SK-N-SH treated with all-trans-retinoic acid at 6 μM for 48 hours (cell line): Measurements from ENCODE around the gene RPLP2.

ENCODE experiments used
- ATAC-seq: fragments of 200-7000 bp; cut with Tn5 transposase; 3 replicates; pipeline ENCODE4 v1.9.1; 2020; ENCODE audit warnings: mild to moderate bottlenecking, moderate library complexity
- ARNTL ChIP-seq: fragments of 450-650 bp; formaldehyde crosslinking; IDR thresholded peaks from 2 replicates; pipeline ENCODE4 v1.5.0; 2020; ENCODE audit warnings: low read depth, mild to moderate bottlenecking, moderate library complexity, borderline replicate concordance
- BACH2 ChIP-seq: fragments of 250-450 bp; sonication (Bioruptor Pico); IDR thresholded peaks from 2 replicates; pipeline ENCODE4 v1.9.0; 2021; ENCODE audit warnings: mild to moderate bottlenecking, borderline replicate concordance
- CSDC2 ChIP-seq: fragments of 250-450 bp; sonication (Bioruptor Pico); IDR thresholded peaks from 2 replicates; pipeline ENCODE4 v1.5.0; 2020; ENCODE audit warnings: mild to moderate bottlenecking, moderate library complexity
- ESRRG ChIP-seq: fragments of 250-450 bp; sonication (Bioruptor Pico); IDR thresholded peaks from 2 replicates; pipeline ENCODE4 v1.6.1; 2021; ENCODE audit warnings: mild to moderate bottlenecking
- GLIS3 ChIP-seq: fragments of 250-450 bp; sonication (Bioruptor Pico); IDR thresholded peaks from 2 replicates; pipeline ENCODE4 v1.5.0; 2020; ENCODE audit warnings: mild to moderate bottlenecking, moderate library complexity
- ISL1 ChIP-seq: fragments of 250-450 bp; sonication (Bioruptor Pico); IDR thresholded peaks from 2 replicates; pipeline ENCODE4 v2.1.2; 2022; ENCODE audit warnings: mild to moderate bottlenecking, moderate library complexity
- OSR1 ChIP-seq: fragments of 250-450 bp; sonication (Bioruptor Pico); IDR thresholded peaks from 2 replicates; pipeline ENCODE4 v1.8.0; 2022; ENCODE audit warnings: moderate library complexity, mild to moderate bottlenecking, inconsistent platforms
- PPARA ChIP-seq: fragments of 250-450 bp; sonication (Bioruptor Pico); IDR thresholded peaks from 2 replicates; pipeline ENCODE4 v1.5.0; 2020; ENCODE audit warnings: mild to moderate bottlenecking, borderline replicate concordance
- RARB ChIP-seq: fragments of 250-450 bp; sonication (Bioruptor Pico); IDR thresholded peaks from 2 replicates; pipeline ENCODE4 v1.8.0; 2021; ENCODE audit warnings: mild to moderate bottlenecking, moderate library complexity
- SNAI2 ChIP-seq: fragments of 250-450 bp; sonication (Bioruptor Pico); IDR thresholded peaks from 2 replicates; pipeline ENCODE4 v1.5.0; 2020; ENCODE audit warnings: mild to moderate bottlenecking, moderate library complexity
- TCF4 ChIP-seq: fragments of 250-450 bp; sonication (Bioruptor Pico); IDR thresholded peaks from 2 replicates; pipeline ENCODE4 v1.8.0; 2021; ENCODE audit warnings: mild to moderate bottlenecking, moderate library complexity, borderline replicate concordance
- TOX ChIP-seq: fragments of 250-450 bp; sonication (Bioruptor Pico); IDR thresholded peaks from 2 replicates; pipeline ENCODE4 v1.8.0; 2021; ENCODE audit warnings: mild to moderate bottlenecking, moderate library complexity, borderline replicate concordance
- ZC3H10 ChIP-seq: fragments of 250-450 bp; sonication (Bioruptor Pico); IDR thresholded peaks from 2 replicates; pipeline ENCODE4 v1.5.1; 2021; ENCODE audit warnings: mild to moderate bottlenecking, moderate library complexity
- ZFP3 ChIP-seq: fragments of 250-450 bp; sonication (Bioruptor Pico); IDR thresholded peaks from 2 replicates; pipeline ENCODE4 v1.5.0; 2020; ENCODE audit warnings: mild to moderate bottlenecking, moderate library complexity
- ZFP30 ChIP-seq: fragments of 450-650 bp; formaldehyde crosslinking; IDR thresholded peaks from 2 replicates; pipeline ENCODE4 v1.5.0; 2022; ENCODE audit warnings: mild to moderate bottlenecking, moderate library complexity
- ZNF565 ChIP-seq: fragments of 450-650 bp; formaldehyde crosslinking; conservative IDR thresholded peaks from 2 replicates; pipeline ENCODE4 v1.5.0; 2020; ENCODE audit warnings: low read depth, mild to moderate bottlenecking, moderate library complexity
- ZNF70 ChIP-seq: fragments of 450-650 bp; formaldehyde crosslinking; IDR thresholded peaks from 2 replicates; pipeline ENCODE4 v1.5.0; 2020; ENCODE audit warnings: mild to moderate bottlenecking, moderate library complexity
- ZNF8 ChIP-seq: fragments of 450-650 bp; formaldehyde crosslinking; IDR thresholded peaks from 2 replicates; pipeline ENCODE4 v1.5.0; 2020; ENCODE audit warnings: mild to moderate bottlenecking, moderate library complexity
- TF ChIP-seq, protein P1 (sequence below): fragments of 250-450 bp; sonication (Bioruptor Pico); IDR thresholded peaks from 2 replicates; pipeline ENCODE4 v1.5.1; 2020; ENCODE audit warnings: low read depth, mild to moderate bottlenecking, moderate library complexity
- TF ChIP-seq, protein P2 (sequence below): fragments of 250-450 bp; sonication (Bioruptor Pico); IDR thresholded peaks from 2 replicates; pipeline ENCODE4 v1.5.1; 2021; ENCODE audit warnings: mild to moderate bottlenecking, moderate library complexity
- TF ChIP-seq, protein P3 (sequence below): fragments of 250-450 bp; sonication (Bioruptor Pico); IDR thresholded peaks from 2 replicates; pipeline ENCODE4 v1.8.0; 2021; ENCODE audit warnings: low read depth, mild to moderate bottlenecking, moderate library complexity, borderline replicate concordance
- TF ChIP-seq, protein P4 (sequence below): fragments of 250-450 bp; sonication (Bioruptor Pico); IDR thresholded peaks from 2 replicates; pipeline ENCODE4 v1.8.0; 2020; ENCODE audit warnings: mild to moderate bottlenecking, moderate library complexity, borderline replicate concordance

The RPLP2 gene

DNA sequence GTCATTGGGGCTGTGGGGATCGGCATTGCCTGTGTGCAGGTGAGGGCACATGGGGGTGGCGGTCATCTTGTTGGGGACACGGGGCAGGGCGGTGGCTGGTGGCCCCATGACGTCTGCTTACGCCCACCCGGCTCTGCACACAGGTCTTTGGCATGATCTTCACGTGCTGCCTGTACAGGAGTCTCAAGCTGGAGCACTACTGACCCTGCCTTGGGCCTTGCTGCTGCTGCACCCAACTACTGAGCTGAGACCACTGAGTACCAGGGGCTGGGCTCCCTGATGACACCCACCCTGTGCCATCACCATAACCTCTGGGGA lies 28.2 kb downstream of the RPLP2 start:
- no peak for ATAC-seq
- TF ChIP-seq, protein P1, sequence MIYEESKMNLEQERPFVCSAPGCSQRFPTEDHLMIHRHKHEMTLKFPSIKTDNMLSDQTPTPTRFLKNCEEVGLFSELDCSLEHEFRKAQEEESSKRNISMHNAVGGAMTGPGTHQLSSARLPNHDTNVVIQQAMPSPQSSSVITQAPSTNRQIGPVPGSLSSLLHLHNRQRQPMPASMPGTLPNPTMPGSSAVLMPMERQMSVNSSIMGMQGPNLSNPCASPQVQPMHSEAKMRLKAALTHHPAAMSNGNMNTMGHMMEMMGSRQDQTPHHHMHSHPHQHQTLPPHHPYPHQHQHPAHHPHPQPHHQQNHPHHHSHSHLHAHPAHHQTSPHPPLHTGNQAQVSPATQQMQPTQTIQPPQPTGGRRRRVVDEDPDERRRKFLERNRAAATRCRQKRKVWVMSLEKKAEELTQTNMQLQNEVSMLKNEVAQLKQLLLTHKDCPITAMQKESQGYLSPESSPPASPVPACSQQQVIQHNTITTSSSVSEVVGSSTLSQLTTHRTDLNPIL = no peak
- TF ChIP-seq OSR1 (CRISPR knock-in tag) = no peak
- no peak for TF ChIP-seq ZNF8 (CRISPR knock-in tag)
- TF ChIP-seq ZNF565 (CRISPR knock-in tag) = no peak
- no peak for TF ChIP-seq ISL1
- no peak for TF ChIP-seq PPARA (CRISPR knock-in tag)
- TF ChIP-seq BACH2 (CRISPR knock-in tag) = no peak
- TF ChIP-seq ARNTL (CRISPR knock-in tag) = no peak
- no peak for TF ChIP-seq ESRRG (CRISPR knock-in tag)

DNA sequence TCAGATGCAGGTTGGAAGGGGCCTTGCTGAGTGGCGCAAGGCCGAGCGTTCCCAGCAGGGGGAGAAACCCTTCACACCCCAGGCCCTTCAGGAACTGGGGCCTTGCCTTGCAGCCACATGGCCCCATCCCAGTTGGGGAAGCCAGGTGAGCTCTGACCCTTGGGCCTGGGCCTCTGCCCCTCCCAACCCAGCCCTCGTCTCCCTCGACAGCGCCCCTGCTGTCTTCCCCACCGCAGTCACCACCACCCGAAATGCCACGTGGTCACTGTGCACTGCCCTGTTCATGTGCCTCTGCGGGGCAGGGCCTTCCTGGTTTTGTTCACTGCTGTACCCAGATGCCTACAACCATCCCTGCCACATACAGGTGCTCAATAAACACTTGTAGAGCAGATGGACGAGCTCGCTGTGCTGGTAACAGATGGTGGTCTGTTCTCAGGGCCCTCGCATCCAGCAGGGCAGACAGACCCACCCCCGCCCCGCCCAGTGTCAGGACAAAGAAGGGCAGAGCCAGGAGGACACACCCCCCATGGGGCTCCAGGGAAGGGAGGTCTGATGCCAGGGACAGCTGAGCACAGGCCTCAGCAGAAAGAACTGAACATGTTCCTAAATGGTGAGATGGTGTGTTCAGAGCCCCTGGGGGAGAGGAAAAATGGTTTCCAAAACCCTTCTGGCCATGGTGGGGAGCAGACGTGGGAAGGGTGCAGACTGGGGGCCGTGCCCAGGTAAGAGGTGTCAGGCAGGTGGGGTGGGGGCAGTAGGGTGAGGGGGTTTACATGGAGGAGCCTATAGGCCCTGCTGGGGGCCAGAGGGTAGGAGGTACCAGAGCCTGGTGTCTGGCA lies 28.9 kb downstream of the RPLP2 start:
- TF ChIP-seq TCF4 (CRISPR knock-in tag) (no peak), TOX (CRISPR knock-in tag) (no peak), ZNF8 (CRISPR knock-in tag) (no peak), CSDC2 (CRISPR knock-in tag) (no peak), ZNF565 (CRISPR knock-in tag) (no peak), ZC3H10 (CRISPR knock-in tag) (no peak), OSR1 (CRISPR knock-in tag) (no peak), ZFP30 (CRISPR knock-in tag) (no peak), PPARA (CRISPR knock-in tag) (no peak), ISL1 (no peak), SNAI2 (CRISPR knock-in tag) (no peak), RARB (no peak), ZNF70 (CRISPR knock-in tag) (no peak)
- TF ChIP-seq, protein P2, sequence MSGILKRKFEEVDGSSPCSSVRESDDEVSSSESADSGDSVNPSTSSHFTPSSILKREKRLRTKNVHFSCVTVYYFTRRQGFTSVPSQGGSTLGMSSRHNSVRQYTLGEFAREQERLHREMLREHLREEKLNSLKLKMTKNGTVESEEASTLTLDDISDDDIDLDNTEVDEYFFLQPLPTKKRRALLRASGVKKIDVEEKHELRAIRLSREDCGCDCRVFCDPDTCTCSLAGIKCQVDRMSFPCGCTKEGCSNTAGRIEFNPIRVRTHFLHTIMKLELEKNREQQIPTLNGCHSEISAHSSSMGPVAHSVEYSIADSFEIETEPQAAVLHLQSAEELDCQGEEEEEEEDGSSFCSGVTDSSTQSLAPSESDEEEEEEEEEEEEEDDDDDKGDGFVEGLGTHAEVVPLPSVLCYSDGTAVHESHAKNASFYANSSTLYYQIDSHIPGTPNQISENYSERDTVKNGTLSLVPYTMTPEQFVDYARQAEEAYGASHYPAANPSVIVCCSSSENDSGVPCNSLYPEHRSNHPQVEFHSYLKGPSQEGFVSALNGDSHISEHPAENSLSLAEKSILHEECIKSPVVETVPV = no peak
- TF ChIP-seq, protein P3, sequence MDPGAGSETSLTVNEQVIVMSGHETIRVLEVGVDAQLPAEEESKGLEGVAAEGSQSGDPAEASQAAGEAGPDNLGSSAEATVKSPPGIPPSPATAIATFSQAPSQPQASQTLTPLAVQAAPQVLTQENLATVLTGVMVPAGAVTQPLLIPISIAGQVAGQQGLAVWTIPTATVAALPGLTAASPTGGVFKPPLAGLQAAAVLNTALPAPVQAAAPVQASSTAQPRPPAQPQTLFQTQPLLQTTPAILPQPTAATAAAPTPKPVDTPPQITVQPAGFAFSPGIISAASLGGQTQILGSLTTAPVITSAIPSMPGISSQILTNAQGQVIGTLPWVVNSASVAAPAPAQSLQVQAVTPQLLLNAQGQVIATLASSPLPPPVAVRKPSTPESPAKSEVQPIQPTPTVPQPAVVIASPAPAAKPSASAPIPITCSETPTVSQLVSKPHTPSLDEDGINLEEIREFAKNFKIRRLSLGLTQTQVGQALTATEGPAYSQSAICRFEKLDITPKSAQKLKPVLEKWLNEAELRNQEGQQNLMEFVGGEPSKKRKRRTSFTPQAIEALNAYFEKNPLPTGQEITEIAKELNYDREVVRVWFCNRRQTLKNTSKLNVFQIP = no peak
- 0 out of 3 replicates have a peak, but pooled peaks have one; percentile 4 for ATAC-seq

DNA sequence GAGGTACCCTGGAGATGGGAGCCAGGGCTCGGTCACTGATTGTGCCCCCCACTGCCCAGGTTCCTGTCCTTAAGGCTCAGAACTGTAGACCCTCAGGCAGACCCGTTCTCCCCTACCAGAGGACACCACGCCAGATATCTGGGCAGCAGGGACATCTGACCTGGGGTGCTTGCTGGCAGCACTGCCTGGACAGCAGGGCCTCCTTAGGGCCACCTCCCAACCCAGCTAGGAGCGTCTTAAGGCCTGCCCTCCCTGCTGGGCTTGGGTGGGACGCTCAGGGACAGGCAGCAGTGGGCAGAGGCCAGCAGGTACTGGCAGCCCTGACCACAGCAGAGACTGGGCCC lies 29.5 kb downstream of the RPLP2 start:
- no peak for TF ChIP-seq ZFP3 (CRISPR knock-in tag)
- TF ChIP-seq, protein P2 = no peak
- no peak for TF ChIP-seq CSDC2 (CRISPR knock-in tag)
- no peak for TF ChIP-seq GLIS3 (CRISPR knock-in tag)
- TF ChIP-seq, protein P3 = no peak
- TF ChIP-seq TOX (CRISPR knock-in tag) = no peak
- TF ChIP-seq, protein P4, sequence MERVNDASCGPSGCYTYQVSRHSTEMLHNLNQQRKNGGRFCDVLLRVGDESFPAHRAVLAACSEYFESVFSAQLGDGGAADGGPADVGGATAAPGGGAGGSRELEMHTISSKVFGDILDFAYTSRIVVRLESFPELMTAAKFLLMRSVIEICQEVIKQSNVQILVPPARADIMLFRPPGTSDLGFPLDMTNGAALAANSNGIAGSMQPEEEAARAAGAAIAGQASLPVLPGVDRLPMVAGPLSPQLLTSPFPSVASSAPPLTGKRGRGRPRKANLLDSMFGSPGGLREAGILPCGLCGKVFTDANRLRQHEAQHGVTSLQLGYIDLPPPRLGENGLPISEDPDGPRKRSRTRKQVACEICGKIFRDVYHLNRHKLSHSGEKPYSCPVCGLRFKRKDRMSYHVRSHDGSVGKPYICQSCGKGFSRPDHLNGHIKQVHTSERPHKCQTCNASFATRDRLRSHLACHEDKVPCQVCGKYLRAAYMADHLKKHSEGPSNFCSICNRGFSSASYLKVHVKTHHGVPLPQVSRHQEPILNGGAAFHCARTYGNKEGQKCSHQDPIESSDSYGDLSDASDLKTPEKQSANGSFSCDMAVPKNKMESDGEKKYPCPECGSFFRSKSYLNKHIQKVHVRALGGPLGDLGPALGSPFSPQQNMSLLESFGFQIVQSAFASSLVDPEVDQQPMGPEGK = no peak
- no peak for TF ChIP-seq ZNF8 (CRISPR knock-in tag)
- TF ChIP-seq RARB = no peak
- TF ChIP-seq, protein P1 = no peak
- TF ChIP-seq SNAI2 (CRISPR knock-in tag) = no peak
- ATAC-seq = no peak
